ENCODE results near the gene DAD1. TPM values are rescaled to one million over a fixed set of nuclear protein-coding genes. Genes with fewer than 3 reads are reported as not detected.
A peak's percentile ranks its signal among the peaks of the same experiment; 100 is the strongest.

DAD1 gene
- polyA plus RNA-seq, 1 of the 3 experiments (the other 2 are of a cell fraction) = 406 TPM

DNA sequence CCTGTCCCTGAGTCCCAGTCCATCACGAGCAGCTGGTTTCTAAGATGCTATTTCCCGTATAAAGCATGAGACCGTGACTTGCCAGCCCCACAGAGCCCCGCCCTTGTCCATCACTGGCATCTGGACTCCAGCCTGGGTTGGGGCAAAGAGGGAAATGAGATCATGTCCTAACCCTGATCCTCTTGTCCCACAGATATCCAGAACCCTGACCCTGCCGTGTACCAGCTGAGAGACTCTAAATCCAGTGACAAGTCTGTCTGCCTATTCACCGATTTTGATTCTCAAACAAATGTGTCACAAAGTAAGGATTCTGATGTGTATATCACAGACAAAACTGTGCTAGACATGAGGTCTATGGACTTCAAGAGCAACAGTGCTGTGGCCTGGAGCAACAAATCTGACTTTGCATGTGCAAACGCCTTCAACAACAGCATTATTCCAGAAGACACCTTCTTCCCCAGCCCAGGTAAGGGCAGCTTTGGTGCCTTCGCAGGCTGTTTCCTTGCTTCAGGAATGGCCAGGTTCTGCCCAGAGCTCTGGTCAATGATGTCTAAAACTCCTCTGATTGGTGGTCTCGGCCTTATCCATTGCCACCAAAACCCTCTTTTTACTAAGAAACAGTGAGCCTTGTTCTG is 41.6 kb downstream of the DAD1 start (continued):
- TF ChIP-seq MXI1 (IDR thresholded peaks at IDR 0.05; ENCODE audit: low read depth, low read length) = no peak
- TF ChIP-seq NFIC (IDR thresholded peaks at IDR 0.05; ENCODE audit: borderline replicate concordance) = no peak
- TF ChIP-seq RFX5 (IDR thresholded peaks at IDR 0.05; ENCODE audit: low read length) = no peak
- TF ChIP-seq, protein P1, sequence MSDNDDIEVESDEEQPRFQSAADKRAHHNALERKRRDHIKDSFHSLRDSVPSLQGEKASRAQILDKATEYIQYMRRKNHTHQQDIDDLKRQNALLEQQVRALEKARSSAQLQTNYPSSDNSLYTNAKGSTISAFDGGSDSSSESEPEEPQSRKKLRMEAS (IDR thresholded peaks at IDR 0.05; ENCODE audit: low read depth) = no peak
- TF ChIP-seq ZBTB33 (IDR thresholded peaks at IDR 0.05; ENCODE audit: borderline replicate concordance, low read depth) = no peak
- TF ChIP-seq NRF1 (IDR thresholded peaks at IDR 0.05; ENCODE audit: low read depth, low read length) = no peak
- no peak for TF ChIP-seq CHD2 (IDR thresholded peaks at IDR 0.05; ENCODE audit: low read length, partially characterized antibody)
- no peak for TF ChIP-seq USF2 (IDR thresholded peaks at IDR 0.05; ENCODE audit: borderline replicate concordance, low read depth, low read length)

- CTCF ChIA-PET = interaction anchor here (0.5 to 4.9 kb wide), 2 partner anchors 9 to 332 kb away, joined by 3 to 44 read pairs; no protein-coding TSS in a partner anchor
- H3K9ac ChIP-seq = no peak overlapping the region
- no peaks in the 10 kb centered on the region for H4K20me1 ChIP-seq (ENCODE audit: insufficient read depth)
- no peaks in the 10 kb centered on the region for H3K9me2 ChIP-seq
- TF ChIP-seq YY1 (IDR thresholded peaks at IDR 0.05; ENCODE audit: low read depth) = no peak
- no peak for TF ChIP-seq FOXM1 (IDR thresholded peaks at IDR 0.05; ENCODE audit: low read depth)
- no peak for TF ChIP-seq USF1 (IDR thresholded peaks at IDR 0.05; ENCODE audit: borderline replicate concordance, low read depth)
- TF ChIP-seq FOSL2 (IDR thresholded peaks at IDR 0.05; ENCODE audit: borderline replicate concordance, low read depth) = no peak
- TF ChIP-seq GATA2 (CRISPR knock-in tag; IDR thresholded peaks at IDR 0.05) = no peak
- no peak for TF ChIP-seq RXRA (IDR thresholded peaks at IDR 0.05; ENCODE audit: borderline replicate concordance, low read depth)
- no peak for TF ChIP-seq RCOR1 (IDR thresholded peaks at IDR 0.05; ENCODE audit: low read length)
- TF ChIP-seq RAD21 (IDR thresholded peaks at IDR 0.05; ENCODE audit: low read length) = no peak
- TF ChIP-seq MXI1 (IDR thresholded peaks at IDR 0.05; ENCODE audit: low read depth, low read length) = no peak
- no peak for TF ChIP-seq EP300 (IDR thresholded peaks at IDR 0.05; ENCODE audit: borderline replicate concordance in 1 of 2, low read depth in 1 of 2, low read length in 1 of 2)
- TF ChIP-seq SMC3 (IDR thresholded peaks at IDR 0.05; ENCODE audit: low read depth, low read length) = no peak
- TF ChIP-seq NRF1 (IDR thresholded peaks at IDR 0.05; ENCODE audit: low read depth, low read length) = no peak
- TF ChIP-seq TCF12 (IDR thresholded peaks at IDR 0.05) = no peak
- no peak for TF ChIP-seq USF2 (IDR thresholded peaks at IDR 0.05; ENCODE audit: borderline replicate concordance, low read depth, low read length)
- no peak for TF ChIP-seq ELF1 (IDR thresholded peaks at IDR 0.05)
- TF ChIP-seq GABPA (IDR thresholded peaks at IDR 0.05; ENCODE audit: low read depth) = no peak
- no peak for TF ChIP-seq EZH2phosphoT487 (IDR thresholded peaks at IDR 0.05; ENCODE audit: borderline replicate concordance, low read depth)
- H3K4me2 ChIP-seq = peak overlapping the region; percentile 31; the same call in 1 of the 2 replicates
- peak overlapping the region in 1 of 2 experiments; percentile 82; a peak in 2 of 4 replicates for H3K27ac ChIP-seq (ENCODE audit: low read depth in 2 of 2, low read length in 1 of 2)
- no peak for DNase-seq
- no peaks in the 10 kb centered on the region for H3K9me3 ChIP-seq
- no peaks in the 10 kb centered on the region for H3K79me2 ChIP-seq (ENCODE audit: insufficient read depth)
- H3K4me3 ChIP-seq (ENCODE audit: low read depth in 2 of 2, low read length in 1 of 2) = no peak overlapping the region
- no peaks in the 10 kb centered on the region for H3K36me3 ChIP-seq (replicated peaks in 1 of 2; ENCODE audit: control insufficient read depth in 1 of 2, insufficient read depth in 2 of 2, low read length in 1 of 2)
- WGBS (ENCODE audit: low lambda C conversion rate) = 97% methylated on average over 3 of the region's 3 CpGs
- POLR2A ChIA-PET = no interaction called here
- peaks cover 0 to 61% of the 10 kb centered on the region in 2 experiments; a peak in 3 of 4 replicates for H3K4me1 ChIP-seq (ENCODE audit: control insufficient read depth in 1 of 2, insufficient read depth in 2 of 2, low read depth in 1 of 2, low read length in 1 of 2)
- H3K27me3 ChIP-seq (ENCODE audit: insufficient read depth) = no peaks in the 10 kb centered on the region
- peaks cover 24% of the 10 kb centered on the region for H3F3A ChIP-seq (replicated peaks; ENCODE audit: insufficient read depth)
- no peak overlapping the region for H2AFZ ChIP-seq (ENCODE audit: low read depth)
These were observed 42.3 kb downstream of the DAD1 start for GRCh38 chr14:22546722-22547071.

Measured in SK-N-SH (cell line).